Neutrophil (primary cell): ENCODE data around the gene PPP2R5E.

Experiments
- H3K27ac ChIP-seq: fragments of 200-600 bp; sonication (generic); 2 replicates; pipeline ENCODE4 v1.5.1; 2016; ENCODE audit warnings: mild to moderate bottlenecking, moderate library complexity
- H3K27me3 ChIP-seq: fragments of 200-600 bp; sonication (generic); 2 replicates; pipeline ENCODE4 v1.6.0; 2016; ENCODE audit warnings: mild to moderate bottlenecking
- H3K36me3 ChIP-seq: fragments of 200-600 bp; sonication (generic); 2 replicates; pipeline ENCODE4 v1.5.1; 2017
- H3K4me1 ChIP-seq, 2 experiments: fragments of 200-600 bp in 1 of 2; sonication (generic) in 1 of 2; 1 replicate in 1 of 2; 2 replicates in 1 of 2; pipeline versions ENCODE4 v1.5.1 to v1.6.1; 2013 to 2016; ENCODE audit warnings: low read depth in 1 of 2, low read length in 1 of 2, mild to moderate bottlenecking in 1 of 2, moderate library complexity in 1 of 2; ENCODE audit not compliant: control insufficient read depth in 1 of 2, insufficient read depth in 1 of 2
- H3K4me3 ChIP-seq, 2 experiments: fragments of 200-600 bp in 1 of 2; sonication (generic) in 1 of 2; 1 replicate in 1 of 2; 2 replicates in 1 of 2; pipeline ENCODE4 v1.5.1; 2013 to 2016; ENCODE audit warnings: low read depth in 1 of 2, low read length in 1 of 2, mild to moderate bottlenecking in 1 of 2, moderate library complexity in 1 of 2
- H3K9me3 ChIP-seq: fragments of 200-600 bp; sonication (generic); 2 replicates; pipeline ENCODE4 v1.5.1; 2016
- TF ChIP-seq, protein P1 (sequence below): fragments of 200-600 bp; sonication (generic); IDR thresholded peaks from 2 replicates; pipeline ENCODE4 v1.5.1; 2016; ENCODE audit warnings: antibody characterized with exemption

Gene PPP2R5E

DNA sequence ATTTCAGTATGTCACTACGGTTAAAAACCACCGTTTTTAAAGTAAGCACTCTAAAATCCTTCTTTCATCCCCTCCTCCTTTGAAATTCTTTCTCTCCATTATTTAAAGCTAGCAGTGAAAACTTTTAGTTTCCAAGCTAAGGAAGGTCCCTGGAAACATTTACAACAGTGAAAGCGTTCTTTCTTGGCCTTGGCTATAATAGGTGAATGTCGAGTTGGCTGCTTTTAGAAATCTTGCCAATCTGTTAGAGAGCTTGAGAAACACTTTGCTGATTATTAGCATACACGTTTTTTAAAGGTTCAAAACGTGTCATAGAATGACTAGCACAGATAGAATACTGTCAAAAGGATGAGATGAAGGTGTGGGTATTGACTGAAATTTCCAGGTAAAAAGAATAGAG is 83.4 kb downstream of the PPP2R5E start:
- Histone ChIP-seq H3K36me3 (no peaks in the 10 kb centered on the region), H3K27ac (no peak overlapping the region), H3K27me3 (no peaks in the 10 kb centered on the region), H3K4me3 (no peak overlapping the region), H3K9me3 (no peaks in the 10 kb centered on the region), H3K4me1 (no peaks in the 10 kb centered on the region)
- TF ChIP-seq, protein P1, sequence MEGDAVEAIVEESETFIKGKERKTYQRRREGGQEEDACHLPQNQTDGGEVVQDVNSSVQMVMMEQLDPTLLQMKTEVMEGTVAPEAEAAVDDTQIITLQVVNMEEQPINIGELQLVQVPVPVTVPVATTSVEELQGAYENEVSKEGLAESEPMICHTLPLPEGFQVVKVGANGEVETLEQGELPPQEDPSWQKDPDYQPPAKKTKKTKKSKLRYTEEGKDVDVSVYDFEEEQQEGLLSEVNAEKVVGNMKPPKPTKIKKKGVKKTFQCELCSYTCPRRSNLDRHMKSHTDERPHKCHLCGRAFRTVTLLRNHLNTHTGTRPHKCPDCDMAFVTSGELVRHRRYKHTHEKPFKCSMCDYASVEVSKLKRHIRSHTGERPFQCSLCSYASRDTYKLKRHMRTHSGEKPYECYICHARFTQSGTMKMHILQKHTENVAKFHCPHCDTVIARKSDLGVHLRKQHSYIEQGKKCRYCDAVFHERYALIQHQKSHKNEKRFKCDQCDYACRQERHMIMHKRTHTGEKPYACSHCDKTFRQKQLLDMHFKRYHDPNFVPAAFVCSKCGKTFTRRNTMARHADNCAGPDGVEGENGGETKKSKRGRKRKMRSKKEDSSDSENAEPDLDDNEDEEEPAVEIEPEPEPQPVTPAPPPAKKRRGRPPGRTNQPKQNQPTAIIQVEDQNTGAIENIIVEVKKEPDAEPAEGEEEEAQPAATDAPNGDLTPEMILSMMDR = no peak

DNA sequence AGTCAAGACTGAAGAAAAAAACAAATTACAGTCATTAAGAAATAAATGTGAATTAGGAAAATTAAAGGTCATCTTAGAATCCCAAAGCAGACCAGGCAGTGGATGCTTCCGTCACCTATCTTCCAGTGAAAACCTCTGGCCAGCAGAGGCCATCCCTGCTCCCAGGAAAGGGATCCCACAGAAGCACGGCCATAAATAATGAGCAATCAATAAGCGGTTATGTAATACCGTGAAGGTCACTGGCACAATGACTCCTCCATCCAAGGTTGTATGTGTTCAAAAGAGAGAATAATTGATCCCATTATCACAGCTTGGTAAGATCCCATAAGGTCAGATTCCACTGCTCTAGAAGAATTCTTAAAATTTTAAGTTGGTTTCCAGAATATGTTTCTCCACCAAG is 85.7 kb downstream of the PPP2R5E start:
- Histone ChIP-seq H3K9me3 (no peaks in the 10 kb centered on the region), H3K27ac (no peak overlapping the region), H3K4me1 (no peaks in the 10 kb centered on the region), H3K4me3 (no peak overlapping the region), H3K36me3 (peaks cover 10% of the 10 kb centered on the region), H3K27me3 (no peaks in the 10 kb centered on the region)
- TF ChIP-seq, protein P1 = no peak

DNA sequence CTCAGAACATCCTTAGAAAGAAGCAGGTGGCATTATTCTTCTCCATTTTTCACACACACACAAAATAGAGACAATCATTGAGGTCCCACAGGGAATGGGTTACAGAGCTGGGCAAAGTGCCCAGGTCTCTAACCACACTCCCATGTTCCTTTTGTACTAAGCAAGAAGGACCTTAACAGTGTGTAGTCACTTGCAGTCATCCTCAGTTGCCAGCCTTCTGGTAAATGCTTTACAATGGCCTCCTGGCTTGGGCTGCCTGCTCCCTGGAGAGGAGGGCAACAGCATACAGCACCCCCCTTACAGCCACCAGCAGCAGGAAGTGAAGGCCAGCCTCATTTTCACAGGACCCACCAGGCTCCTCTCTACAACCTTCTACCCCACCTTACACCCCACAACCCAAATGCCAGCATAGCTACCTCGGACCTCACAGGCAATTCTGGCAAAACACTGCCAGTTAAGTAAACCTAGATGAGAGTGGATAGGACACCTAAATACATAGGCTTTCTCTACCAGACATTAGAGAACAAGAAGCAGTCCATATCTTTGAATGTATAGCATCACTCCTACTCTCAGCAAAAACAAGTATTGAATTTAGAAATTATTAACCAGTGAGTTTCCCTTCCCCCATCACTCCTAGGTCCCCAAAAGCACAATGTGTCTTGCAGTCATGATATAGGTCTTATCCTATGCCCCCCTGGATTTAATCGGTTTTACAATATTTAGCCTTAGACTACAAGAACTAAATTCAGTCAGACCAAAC is 88.1 kb downstream of the PPP2R5E start:
- Histone ChIP-seq H3K27me3 (no peaks in the 10 kb centered on the region), H3K4me3 (no peak overlapping the region), H3K4me1 (no peaks in the 10 kb centered on the region), H3K36me3 (peaks cover 20% of the 10 kb centered on the region), H3K27ac (no peak overlapping the region), H3K9me3 (no peaks in the 10 kb centered on the region)
- TF ChIP-seq, protein P1 = no peak

DNA sequence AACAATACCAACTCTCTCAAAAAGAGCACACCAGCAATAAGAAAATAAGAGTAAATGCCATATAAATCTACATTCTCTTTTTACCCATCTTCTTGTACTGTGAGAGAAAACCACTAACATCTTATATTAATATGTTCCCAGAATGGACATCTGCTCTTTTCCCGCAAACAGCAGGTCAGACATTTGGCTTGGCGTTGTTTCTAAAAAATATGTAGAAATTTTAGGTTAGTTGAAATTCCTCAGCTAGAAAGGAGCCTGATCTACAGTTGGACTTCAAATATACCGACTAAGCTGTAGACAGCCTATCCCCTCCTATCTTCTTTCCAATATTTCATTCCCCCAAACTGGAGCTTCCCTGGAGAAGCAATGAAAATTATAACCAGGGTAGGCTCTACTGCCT is 88.7 kb downstream of the PPP2R5E start:
- Histone ChIP-seq H3K27ac (no peak overlapping the region), H3K9me3 (no peaks in the 10 kb centered on the region), H3K4me1 (no peaks in the 10 kb centered on the region), H3K27me3 (no peaks in the 10 kb centered on the region), H3K36me3 (peaks cover 20% of the 10 kb centered on the region), H3K4me3 (no peak overlapping the region)
- TF ChIP-seq, protein P1 = no peak

DNA sequence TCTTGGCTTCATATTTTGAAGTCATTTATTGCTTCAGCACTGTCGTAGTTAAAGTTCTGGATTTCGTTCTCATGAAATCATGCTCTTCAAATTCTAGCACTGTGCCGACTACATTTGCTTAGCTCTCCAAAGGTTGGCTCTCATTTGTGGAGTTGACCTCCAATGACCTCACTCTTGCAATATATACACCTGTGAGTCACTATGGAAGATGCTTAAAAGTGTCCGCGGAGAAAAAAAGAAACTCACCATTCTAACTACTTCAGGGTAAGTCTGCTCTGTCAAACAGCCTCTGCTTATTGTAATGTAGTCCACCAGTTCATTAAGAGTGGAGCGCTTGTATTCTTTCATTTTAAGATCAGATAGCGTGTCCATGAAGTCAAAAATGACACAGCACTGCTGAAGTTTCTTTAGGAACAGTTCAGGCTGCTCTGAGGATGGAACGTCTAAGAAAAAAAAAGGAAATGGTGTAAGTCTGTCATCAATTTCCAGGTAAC is 89.7 kb downstream of the PPP2R5E start:
- Histone ChIP-seq H3K4me3 (no peak overlapping the region), H3K27ac (no peak overlapping the region), H3K36me3 (peaks cover 20% of the 10 kb centered on the region), H3K4me1 (no peaks in the 10 kb centered on the region), H3K27me3 (no peaks in the 10 kb centered on the region), H3K9me3 (no peaks in the 10 kb centered on the region)
- TF ChIP-seq, protein P1 = no peak
